Gastroesophageal sphincter (tissue), 3 donors: ENCODE data around the gene SUGCT.

Experiments used
- POLR2A ChIP-seq, 2 donors: fragments of 450-650 bp; IDR thresholded peaks; one replicate each; pipeline ENCODE4 v1.6.1; 2017; ENCODE audit warnings: antibody characterized with exemption in 2 of 2, mild to moderate bottlenecking in 2 of 2, moderate library complexity in 1 of 2
- TF ChIP-seq, protein P1 (sequence below), 4 experiments: fragments of 200-600 bp in 2 of 4; fragments of 450-650 bp in 2 of 4; sonication (generic) in 1 of 4; IDR thresholded peaks; one replicate each; pipeline ENCODE4 v1.5.1; 2017 to 2019; ENCODE audit warnings: antibody characterized with exemption in 4 of 4, mild to moderate bottlenecking in 2 of 4, moderate library complexity in 2 of 4

GRCh38 chr7:40248681-40249080, 113.9 kb downstream of the SUGCT start:
- TF ChIP-seq, protein P1, sequence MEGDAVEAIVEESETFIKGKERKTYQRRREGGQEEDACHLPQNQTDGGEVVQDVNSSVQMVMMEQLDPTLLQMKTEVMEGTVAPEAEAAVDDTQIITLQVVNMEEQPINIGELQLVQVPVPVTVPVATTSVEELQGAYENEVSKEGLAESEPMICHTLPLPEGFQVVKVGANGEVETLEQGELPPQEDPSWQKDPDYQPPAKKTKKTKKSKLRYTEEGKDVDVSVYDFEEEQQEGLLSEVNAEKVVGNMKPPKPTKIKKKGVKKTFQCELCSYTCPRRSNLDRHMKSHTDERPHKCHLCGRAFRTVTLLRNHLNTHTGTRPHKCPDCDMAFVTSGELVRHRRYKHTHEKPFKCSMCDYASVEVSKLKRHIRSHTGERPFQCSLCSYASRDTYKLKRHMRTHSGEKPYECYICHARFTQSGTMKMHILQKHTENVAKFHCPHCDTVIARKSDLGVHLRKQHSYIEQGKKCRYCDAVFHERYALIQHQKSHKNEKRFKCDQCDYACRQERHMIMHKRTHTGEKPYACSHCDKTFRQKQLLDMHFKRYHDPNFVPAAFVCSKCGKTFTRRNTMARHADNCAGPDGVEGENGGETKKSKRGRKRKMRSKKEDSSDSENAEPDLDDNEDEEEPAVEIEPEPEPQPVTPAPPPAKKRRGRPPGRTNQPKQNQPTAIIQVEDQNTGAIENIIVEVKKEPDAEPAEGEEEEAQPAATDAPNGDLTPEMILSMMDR (IDR thresholded peaks at IDR 0.05): no peak
- TF ChIP-seq POLR2A (IDR thresholded peaks at IDR 0.05): no peak
